Measurements from ENCODE around the gene AMBN. TPM values are rescaled to one million over a fixed set of nuclear protein-coding genes. Genes with fewer than 3 reads are reported as not detected.

Gene AMBN
- total RNA-seq, 4 donors from 2014 or later, result 0.42 to 0.68 TPM; not detected in 2

- H3K4me1 ChIP-seq, result no peaks in the 10 kb centered on the region
- DNase-seq (ENCODE audit: low spot score in 2 of 2), result no peak
- no peaks in the 10 kb centered on the region for H3K9me3 ChIP-seq
- TF ChIP-seq POLR2A (IDR thresholded peaks at IDR 0.05), result no peak
- TF ChIP-seq POLR2AphosphoS5 (IDR thresholded peaks at IDR 0.05), result no peak
- TF ChIP-seq, protein P1, sequence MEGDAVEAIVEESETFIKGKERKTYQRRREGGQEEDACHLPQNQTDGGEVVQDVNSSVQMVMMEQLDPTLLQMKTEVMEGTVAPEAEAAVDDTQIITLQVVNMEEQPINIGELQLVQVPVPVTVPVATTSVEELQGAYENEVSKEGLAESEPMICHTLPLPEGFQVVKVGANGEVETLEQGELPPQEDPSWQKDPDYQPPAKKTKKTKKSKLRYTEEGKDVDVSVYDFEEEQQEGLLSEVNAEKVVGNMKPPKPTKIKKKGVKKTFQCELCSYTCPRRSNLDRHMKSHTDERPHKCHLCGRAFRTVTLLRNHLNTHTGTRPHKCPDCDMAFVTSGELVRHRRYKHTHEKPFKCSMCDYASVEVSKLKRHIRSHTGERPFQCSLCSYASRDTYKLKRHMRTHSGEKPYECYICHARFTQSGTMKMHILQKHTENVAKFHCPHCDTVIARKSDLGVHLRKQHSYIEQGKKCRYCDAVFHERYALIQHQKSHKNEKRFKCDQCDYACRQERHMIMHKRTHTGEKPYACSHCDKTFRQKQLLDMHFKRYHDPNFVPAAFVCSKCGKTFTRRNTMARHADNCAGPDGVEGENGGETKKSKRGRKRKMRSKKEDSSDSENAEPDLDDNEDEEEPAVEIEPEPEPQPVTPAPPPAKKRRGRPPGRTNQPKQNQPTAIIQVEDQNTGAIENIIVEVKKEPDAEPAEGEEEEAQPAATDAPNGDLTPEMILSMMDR (IDR thresholded peaks at IDR 0.05), result no peak
- TF ChIP-seq EP300 (IDR thresholded peaks at IDR 0.05), result no peak
- WGBS, result 94% methylated on average over 2 of the region's 2 CpGs
- no peaks in the 10 kb centered on the region for H3K27me3 ChIP-seq
- H3K27ac ChIP-seq, result no peak overlapping the region
- no peaks in the 10 kb centered on the region for H3K36me3 ChIP-seq
- no peak overlapping the region for H3K4me3 ChIP-seq
These were observed 27.7 kb downstream of the AMBN start for GRCh38 chr4:70619778-70620177.

GRCh38 chr4:70623323-70623722 lies 31.3 kb downstream of the AMBN start:
- Histone ChIP-seq H3K27ac (no peak overlapping the region), H3K4me1 (no peaks in the 10 kb centered on the region), H3K36me3 (no peaks in the 10 kb centered on the region), H3K27me3 (no peaks in the 10 kb centered on the region), H3K9me3 (no peaks in the 10 kb centered on the region), H3K4me3 (no peak overlapping the region)
- TF ChIP-seq EP300 (IDR thresholded peaks at IDR 0.05), result no peak
- TF ChIP-seq, protein P1 (IDR thresholded peaks at IDR 0.05), result no peak
- DNase-seq (ENCODE audit: low spot score in 2 of 2), result no peak
- WGBS, result 95% methylated on average over 3 of the region's 3 CpGs

- WGBS, result 65% methylated on average over 1 of the region's 1 CpG
- Histone ChIP-seq H3K4me1 (no peaks in the 10 kb centered on the region), H3K27me3 (no peaks in the 10 kb centered on the region), H3K4me3 (no peak overlapping the region), H3K36me3 (no peaks in the 10 kb centered on the region), H3K9me3 (no peaks in the 10 kb centered on the region), H3K27ac (no peak overlapping the region)
- TF ChIP-seq POLR2A (IDR thresholded peaks at IDR 0.05), result no peak
- DNase-seq (ENCODE audit: low spot score in 2 of 2), result no peak
These were observed 32.3 kb downstream of the AMBN start for GRCh38 chr4:70624226-70624793.

DNA sequence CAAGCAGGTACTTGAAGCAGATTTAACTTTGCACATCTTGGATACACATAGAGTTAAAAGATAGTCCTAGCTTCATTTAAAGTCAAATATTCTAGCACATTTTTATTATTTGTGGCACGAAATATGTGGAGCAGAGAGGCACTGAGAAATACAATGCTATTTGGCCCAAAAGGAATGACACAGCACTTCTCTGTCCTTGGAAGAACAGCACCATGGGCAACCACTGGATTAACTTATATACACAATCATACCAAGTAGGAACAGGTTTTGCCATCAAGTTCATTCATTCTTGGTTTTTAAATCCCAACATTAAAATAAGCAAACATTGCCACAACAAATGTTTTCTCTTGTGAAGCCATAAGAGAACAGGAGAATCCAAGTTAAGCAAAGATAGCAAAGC lies 35.6 kb downstream of the AMBN start:
- H3K27ac ChIP-seq, result no peak overlapping the region
- H3K27me3 ChIP-seq, result no peaks in the 10 kb centered on the region
- TF ChIP-seq, protein P1 (IDR thresholded peaks at IDR 0.05), result no peak
- TF ChIP-seq EP300 (IDR thresholded peaks at IDR 0.05) (no peak), POLR2A (IDR thresholded peaks at IDR 0.05) (no peak), POLR2AphosphoS5 (IDR thresholded peaks at IDR 0.05) (no peak)
- no peak for DNase-seq (ENCODE audit: low spot score in 2 of 2)
- 46% methylated on average over 1 of the region's 1 CpG for WGBS
- no peaks in the 10 kb centered on the region for H3K4me1 ChIP-seq
- H3K4me3 ChIP-seq, result no peak overlapping the region
- H3K9me3 ChIP-seq, result no peaks in the 10 kb centered on the region
- no peaks in the 10 kb centered on the region for H3K36me3 ChIP-seq

DNA sequence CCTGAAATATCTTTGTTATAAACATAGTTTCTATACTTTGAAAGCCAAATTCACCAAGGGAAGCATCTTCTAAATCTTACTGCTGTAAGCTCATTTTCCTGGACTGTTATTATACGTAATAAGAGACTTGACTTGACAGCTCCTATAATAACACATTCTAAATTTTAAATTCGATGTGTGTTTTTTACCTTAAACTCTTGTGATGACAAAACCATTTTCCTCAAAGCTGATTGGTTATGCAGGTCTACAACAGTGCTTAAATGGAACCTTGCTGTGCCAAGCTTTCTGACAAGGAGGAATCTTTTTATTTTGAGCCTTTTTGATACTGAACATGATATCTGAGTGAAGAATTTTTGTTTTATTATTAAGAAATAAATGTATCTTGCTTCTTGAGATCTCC lies 36.4 kb downstream of the AMBN start, which contains the start of gene ENAM:
TSS of gene ENAM (plus strand) at position 301 of the 400 bp plus-strand sequence. CDS start 757 bp downstream, outside the sequence.
- no peak for DNase-seq (ENCODE audit: low spot score in 2 of 2)
- Histone ChIP-seq H3K9me3 (no peaks in the 10 kb centered on the region), H3K27ac (no peak within 1 kb of the TSS), H3K36me3 (no peaks in the 10 kb centered on the region), H3K4me1 (no peaks in the 10 kb centered on the region), H3K27me3 (no peaks in the 10 kb centered on the region), H3K4me3 (no peak within 1 kb of the TSS)
- TF ChIP-seq, protein P1 (IDR thresholded peaks at IDR 0.05), result no peak
- TF ChIP-seq POLR2A (IDR thresholded peaks at IDR 0.05), result no peak
- WGBS, result 92% methylated on average over 2 of the region's 2 CpGs

Measured in suprapubic skin (tissue), 4 donors.